ENCODE results near the gene MBD3L4. TPM values are rescaled to one million over a fixed set of nuclear protein-coding genes. Genes with fewer than 3 reads are reported as not detected.

MBD3L4 gene
- total and polyA plus RNA-seq, 10 of the 15 experiments (the other 5 are each of a cell fraction or from before 2014, with no cell fraction given): not detected

DNA sequence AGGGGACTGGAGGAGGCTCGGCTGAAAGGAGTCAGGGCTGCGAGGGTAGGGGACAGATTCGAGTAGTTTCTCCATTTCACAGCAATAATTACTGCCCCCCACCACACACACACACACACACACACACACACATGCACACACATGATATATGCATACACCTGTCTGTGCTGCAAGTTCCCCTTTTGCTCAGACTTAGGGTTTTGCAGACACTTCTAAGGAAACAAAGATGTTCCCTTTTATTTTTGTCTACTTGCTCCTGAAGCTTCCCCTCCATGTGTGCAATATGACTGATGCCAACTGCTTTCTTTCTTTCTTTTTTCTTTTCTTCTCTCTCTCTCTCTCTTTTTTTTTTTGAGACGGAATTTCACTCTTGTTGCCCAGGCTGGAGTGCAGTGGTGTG is 32.1 kb downstream of the MBD3L4 start (continued):
- TF ChIP-seq, protein P1, sequence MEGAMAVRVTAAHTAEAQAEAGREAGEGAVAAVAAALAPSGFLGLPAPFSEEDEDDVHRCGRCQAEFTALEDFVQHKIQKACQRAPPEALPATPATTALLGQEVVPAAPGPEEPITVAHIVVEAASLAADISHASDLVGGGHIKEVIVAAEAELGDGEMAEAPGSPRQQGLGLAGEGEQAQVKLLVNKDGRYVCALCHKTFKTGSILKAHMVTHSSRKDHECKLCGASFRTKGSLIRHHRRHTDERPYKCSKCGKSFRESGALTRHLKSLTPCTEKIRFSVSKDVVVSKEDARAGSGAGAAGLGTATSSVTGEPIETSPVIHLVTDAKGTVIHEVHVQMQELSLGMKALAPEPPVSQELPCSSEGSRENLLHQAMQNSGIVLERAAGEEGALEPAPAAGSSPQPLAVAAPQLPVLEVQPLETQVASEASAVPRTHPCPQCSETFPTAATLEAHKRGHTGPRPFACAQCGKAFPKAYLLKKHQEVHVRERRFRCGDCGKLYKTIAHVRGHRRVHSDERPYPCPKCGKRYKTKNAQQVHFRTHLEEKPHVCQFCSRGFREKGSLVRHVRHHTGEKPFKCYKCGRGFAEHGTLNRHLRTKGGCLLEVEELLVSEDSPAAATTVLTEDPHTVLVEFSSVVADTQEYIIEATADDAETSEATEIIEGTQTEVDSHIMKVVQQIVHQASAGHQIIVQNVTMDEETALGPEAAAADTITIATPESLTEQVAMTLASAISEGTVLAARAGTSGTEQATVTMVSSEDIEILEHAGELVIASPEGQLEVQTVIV (IDR thresholded peaks at IDR 0.05; ENCODE audit: borderline replicate concordance, partially characterized antibody): no peak
- TF ChIP-seq ZNF24 (IDR thresholded peaks at IDR 0.05): peak; percentile 53; the same call in 1 of the 2 replicates
- TF ChIP-seq, protein P2, sequence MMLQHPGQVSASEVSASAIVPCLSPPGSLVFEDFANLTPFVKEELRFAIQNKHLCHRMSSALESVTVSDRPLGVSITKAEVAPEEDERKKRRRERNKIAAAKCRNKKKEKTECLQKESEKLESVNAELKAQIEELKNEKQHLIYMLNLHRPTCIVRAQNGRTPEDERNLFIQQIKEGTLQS (IDR thresholded peaks at IDR 0.05; ENCODE audit: borderline replicate concordance, extremely low read depth, low read depth, low read length): no peak
- TF ChIP-seq, protein P3, sequence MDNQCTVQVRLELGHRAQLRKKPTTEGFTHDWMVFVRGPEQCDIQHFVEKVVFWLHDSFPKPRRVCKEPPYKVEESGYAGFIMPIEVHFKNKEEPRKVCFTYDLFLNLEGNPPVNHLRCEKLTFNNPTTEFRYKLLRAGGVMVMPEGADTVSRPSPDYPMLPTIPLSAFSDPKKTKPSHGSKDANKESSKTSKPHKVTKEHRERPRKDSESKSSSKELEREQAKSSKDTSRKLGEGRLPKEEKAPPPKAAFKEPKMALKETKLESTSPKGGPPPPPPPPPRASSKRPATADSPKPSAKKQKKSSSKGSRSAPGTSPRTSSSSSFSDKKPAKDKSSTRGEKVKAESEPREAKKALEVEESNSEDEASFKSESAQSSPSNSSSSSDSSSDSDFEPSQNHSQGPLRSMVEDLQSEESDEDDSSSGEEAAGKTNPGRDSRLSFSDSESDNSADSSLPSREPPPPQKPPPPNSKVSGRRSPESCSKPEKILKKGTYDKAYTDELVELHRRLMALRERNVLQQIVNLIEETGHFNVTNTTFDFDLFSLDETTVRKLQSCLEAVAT (IDR thresholded peaks at IDR 0.05): 0 out of 2 replicates have a peak, but pooled peaks have one; percentile 34
- TF ChIP-seq PAX5 (IDR thresholded peaks at IDR 0.05; ENCODE audit: borderline replicate concordance, low read depth, low read length): no peak
- TF ChIP-seq, protein P4, sequence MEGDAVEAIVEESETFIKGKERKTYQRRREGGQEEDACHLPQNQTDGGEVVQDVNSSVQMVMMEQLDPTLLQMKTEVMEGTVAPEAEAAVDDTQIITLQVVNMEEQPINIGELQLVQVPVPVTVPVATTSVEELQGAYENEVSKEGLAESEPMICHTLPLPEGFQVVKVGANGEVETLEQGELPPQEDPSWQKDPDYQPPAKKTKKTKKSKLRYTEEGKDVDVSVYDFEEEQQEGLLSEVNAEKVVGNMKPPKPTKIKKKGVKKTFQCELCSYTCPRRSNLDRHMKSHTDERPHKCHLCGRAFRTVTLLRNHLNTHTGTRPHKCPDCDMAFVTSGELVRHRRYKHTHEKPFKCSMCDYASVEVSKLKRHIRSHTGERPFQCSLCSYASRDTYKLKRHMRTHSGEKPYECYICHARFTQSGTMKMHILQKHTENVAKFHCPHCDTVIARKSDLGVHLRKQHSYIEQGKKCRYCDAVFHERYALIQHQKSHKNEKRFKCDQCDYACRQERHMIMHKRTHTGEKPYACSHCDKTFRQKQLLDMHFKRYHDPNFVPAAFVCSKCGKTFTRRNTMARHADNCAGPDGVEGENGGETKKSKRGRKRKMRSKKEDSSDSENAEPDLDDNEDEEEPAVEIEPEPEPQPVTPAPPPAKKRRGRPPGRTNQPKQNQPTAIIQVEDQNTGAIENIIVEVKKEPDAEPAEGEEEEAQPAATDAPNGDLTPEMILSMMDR (IDR thresholded peaks at IDR 0.05 in 2 of 3, conservative IDR thresholded peaks at IDR 0.05 in 1 of 3; ENCODE audit: control insufficient read depth in 2 of 3, extremely low read depth in 1 of 3, insufficient read depth in 1 of 3, low read depth in 3 of 3, low read length in 3 of 3): no peak
- no peak for TF ChIP-seq YY1 (IDR thresholded peaks at IDR 0.05; ENCODE audit: low read depth, low read length)
- TF ChIP-seq IKZF2 (IDR thresholded peaks at IDR 0.05): peak; percentile 44 to 66; a peak in 2 of 4 replicates
- TF ChIP-seq EZH2 (IDR thresholded peaks at IDR 0.05; ENCODE audit: borderline replicate concordance, control insufficient read depth, low read depth, low read length): no peak
- no peak for TF ChIP-seq SIX5 (IDR thresholded peaks at IDR 0.05; ENCODE audit: low read depth, low read length, severe bottlenecking)
- TF ChIP-seq, protein P5, sequence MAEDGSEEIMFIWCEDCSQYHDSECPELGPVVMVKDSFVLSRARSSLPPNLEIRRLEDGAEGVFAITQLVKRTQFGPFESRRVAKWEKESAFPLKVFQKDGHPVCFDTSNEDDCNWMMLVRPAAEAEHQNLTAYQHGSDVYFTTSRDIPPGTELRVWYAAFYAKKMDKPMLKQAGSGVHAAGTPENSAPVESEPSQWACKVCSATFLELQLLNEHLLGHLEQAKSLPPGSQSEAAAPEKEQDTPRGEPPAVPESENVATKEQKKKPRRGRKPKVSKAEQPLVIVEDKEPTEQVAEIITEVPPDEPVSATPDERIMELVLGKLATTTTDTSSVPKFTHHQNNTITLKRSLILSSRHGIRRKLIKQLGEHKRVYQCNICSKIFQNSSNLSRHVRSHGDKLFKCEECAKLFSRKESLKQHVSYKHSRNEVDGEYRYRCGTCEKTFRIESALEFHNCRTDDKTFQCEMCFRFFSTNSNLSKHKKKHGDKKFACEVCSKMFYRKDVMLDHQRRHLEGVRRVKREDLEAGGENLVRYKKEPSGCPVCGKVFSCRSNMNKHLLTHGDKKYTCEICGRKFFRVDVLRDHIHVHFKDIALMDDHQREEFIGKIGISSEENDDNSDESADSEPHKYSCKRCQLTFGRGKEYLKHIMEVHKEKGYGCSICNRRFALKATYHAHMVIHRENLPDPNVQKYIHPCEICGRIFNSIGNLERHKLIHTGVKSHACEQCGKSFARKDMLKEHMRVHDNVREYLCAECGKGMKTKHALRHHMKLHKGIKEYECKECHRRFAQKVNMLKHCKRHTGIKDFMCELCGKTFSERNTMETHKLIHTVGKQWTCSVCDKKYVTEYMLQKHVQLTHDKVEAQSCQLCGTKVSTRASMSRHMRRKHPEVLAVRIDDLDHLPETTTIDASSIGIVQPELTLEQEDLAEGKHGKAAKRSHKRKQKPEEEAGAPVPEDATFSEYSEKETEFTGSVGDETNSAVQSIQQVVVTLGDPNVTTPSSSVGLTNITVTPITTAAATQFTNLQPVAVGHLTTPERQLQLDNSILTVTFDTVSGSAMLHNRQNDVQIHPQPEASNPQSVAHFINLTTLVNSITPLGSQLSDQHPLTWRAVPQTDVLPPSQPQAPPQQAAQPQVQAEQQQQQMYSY (CRISPR knock-in tag; IDR thresholded peaks at IDR 0.05): no peak
- TF ChIP-seq, protein P6, sequence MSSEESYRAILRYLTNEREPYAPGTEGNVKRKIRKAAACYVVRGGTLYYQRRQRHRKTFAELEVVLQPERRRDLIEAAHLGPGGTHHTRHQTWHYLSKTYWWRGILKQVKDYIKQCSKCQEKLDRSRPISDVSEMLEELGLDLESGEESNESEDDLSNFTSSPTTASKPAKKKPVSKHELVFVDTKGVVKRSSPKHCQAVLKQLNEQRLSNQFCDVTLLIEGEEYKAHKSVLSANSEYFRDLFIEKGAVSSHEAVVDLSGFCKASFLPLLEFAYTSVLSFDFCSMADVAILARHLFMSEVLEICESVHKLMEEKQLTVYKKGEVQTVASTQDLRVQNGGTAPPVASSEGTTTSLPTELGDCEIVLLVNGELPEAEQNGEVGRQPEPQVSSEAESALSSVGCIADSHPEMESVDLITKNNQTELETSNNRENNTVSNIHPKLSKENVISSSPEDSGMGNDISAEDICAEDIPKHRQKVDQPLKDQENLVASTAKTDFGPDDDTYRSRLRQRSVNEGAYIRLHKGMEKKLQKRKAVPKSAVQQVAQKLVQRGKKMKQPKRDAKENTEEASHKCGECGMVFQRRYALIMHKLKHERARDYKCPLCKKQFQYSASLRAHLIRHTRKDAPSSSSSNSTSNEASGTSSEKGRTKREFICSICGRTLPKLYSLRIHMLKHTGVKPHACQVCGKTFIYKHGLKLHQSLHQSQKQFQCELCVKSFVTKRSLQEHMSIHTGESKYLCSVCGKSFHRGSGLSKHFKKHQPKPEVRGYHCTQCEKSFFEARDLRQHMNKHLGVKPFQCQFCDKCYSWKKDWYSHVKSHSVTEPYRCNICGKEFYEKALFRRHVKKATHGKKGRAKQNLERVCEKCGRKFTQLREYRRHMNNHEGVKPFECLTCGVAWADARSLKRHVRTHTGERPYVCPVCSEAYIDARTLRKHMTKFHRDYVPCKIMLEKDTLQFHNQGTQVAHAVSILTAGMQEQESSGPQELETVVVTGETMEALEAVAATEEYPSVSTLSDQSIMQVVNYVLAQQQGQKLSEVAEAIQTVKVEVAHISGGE (CRISPR knock-in tag; IDR thresholded peaks at IDR 0.05): no peak
- TF ChIP-seq ETV6 (conservative IDR thresholded peaks at IDR 0.05 in 1 of 2, IDR thresholded peaks at IDR 0.05 in 1 of 2; ENCODE audit: borderline replicate concordance in 1 of 2, low read depth in 1 of 2): no peak

Data from GM12878 (cell line).